Measurements from ENCODE around the gene GZMM.

GRCh38 chr19:539429-540030 is 4.3 kb upstream of the GZMM start:
- TF ChIP-seq POLR2A (IDR thresholded peaks at IDR 0.05; ENCODE audit: low read depth) (no peak), CTCF (IDR thresholded peaks at IDR 0.05) (no peak), POLR2AphosphoS5 (IDR thresholded peaks at IDR 0.05) (no peak)
